AG20443 (cell line): ENCODE results near the gene MICB.
"Not testable (repeated sequence)": the region's sequence is repeated elsewhere in the genome, so short reads cannot be mapped to it uniquely, and the experiment has no call there.

ENCODE experiments used
- DNase-seq: peaks from one replicate; pipeline ENCODE4 v3.0.0; 2012; ENCODE audit warnings: low spot score, mixed read lengths

Gene MICB

GRCh38 chr6:31474871-31475286 lies 23.1 kb upstream of the MICB start:
- no peak for DNase-seq

GRCh38 chr6:31476515-31477139 lies 21.3 kb upstream of the MICB start:
- DNase-seq, result no peak

GRCh38 chr6:31477521-31477920 lies 20.4 kb upstream of the MICB start:
- DNase-seq, result no peak

- no peak for DNase-seq
Observed at GRCh38 chr6:31478186-31478950, 19.6 kb upstream of the MICB start.

DNA sequence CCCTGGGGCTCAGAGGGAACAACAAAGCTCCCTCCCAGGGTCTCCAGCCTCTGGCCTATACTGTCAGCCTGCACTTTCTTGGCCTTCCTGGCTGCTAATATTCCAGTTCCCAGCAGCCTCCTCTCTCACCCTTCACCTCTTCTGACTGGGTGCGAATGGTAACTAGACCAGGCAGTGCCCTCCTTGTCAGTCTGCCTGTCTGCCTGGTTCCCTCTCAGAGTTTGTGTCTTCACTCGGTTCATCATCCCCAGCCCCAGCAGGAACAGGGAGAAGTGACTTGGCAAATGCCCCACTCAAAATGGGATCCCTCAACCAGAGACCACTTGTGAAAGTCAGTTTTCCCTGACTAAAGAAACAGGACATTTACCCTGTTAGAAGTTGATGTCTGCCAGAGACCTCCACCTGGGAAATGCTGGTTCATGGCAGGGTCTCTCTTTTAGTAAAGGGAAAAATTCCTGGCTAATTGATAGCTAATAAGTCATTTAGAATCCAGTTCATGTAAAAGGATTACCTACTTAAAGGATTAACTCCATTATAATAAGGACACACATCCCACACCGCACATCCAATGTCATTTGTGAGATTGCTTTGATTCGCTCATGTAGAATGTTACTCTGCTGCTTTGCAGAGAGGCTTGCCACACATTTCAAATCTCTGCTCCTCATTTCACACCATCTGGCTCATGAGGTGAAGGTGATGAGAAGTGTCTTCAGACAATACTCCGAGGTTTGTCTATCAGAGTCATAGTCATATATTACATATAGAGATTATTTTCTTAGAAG lies 18.6 kb upstream of the MICB start:
- no peak for DNase-seq

DNA sequence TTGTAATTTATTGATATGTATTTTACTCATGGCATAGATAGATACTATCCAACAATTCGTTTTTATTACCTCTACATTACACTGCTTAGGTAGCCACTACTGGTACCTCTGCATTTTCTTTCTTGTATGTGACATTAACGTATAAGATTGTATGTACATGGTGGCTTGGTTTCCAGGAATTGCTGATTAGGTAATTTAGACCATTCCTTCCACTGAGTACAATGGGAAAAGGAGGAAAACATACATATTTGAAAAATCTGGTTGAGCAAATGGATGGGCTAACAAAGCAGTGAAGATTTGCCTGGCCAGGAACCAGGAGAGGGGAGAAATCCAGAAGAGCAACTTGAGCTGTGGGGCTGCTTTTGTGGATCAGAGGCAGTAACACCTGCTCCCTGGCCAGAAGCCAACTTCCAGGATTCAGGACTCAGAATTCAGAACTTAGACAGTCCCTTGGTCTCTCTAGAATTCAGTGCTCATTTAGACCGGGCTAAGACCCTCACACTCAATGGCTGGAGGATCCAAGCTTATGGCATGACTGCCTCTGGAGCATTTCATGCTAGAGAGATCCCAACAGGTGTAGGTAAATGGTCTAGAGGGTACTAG lies 17.9 kb upstream of the MICB start:
- no peak for DNase-seq

DNA sequence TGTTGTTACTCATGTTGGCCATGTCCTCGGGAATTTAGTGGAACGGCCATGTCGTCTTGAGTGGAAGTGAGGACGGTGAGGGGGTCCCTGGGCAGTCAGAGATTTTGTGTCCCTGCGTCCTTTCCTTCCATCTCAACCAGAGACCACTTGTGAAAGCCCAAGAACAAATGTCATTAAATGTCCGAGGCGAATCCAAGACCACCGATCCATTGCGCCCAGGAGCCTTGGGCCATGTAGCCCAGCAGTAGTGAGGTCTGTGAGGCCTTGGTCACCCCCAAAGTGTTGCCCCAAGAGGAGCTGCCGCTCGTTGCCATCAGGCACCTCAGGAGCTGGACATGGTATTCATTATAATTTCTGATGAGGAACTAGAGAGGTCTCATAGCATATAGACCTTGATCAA lies 17.4 kb upstream of the MICB start:
- no peak for DNase-seq

GRCh38 chr6:31483392-31483791 lies 14.6 kb upstream of the MICB start:
- DNase-seq, result no peak

GRCh38 chr6:31485055-31485454 lies 12.9 kb upstream of the MICB start:
- no peak for DNase-seq

DNA sequence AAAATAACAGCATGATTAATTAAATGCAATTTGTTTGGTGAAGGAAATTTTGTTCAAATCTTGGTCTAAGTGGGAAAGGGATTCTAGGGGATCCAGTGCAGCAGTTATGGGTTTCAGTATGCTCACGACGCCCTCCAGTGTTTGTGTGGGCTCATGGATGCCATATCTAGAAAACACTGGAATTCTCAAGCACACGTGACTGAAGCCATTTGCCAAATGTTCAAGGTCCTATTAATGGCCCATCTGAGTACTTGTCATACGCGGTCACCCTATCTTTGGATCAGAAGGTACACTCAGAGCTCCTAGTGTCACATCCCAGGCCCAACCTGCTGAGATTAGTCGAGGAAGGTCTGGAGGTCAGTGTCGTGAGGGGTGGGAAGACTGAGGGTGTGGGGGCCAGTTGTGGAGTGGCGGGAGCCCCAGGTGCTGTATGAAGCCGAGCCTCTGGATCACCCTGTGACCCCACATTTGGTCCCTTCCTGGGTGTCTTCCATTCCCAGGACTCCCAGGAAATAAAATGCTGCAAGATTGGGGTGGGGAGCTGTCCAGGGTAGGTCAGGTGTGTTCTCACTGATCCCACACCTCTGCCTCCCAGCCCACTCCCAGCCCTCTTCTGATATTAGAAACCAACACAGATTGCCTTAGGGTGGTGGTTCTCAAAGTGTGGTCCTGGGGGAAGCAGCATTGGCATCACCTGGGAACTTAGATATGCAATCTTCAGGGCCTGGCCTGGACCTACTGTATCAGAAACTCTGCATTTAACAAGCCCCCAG lies 11.7 kb upstream of the MICB start:
- not testable (repeated sequence) for DNase-seq

- DNase-seq, result not testable (repeated sequence)
Observed at GRCh38 chr6:31487674-31488073, 10.3 kb upstream of the MICB start.

GRCh38 chr6:31489086-31489485 lies 8.9 kb upstream of the MICB start:
- no peak for DNase-seq

DNA sequence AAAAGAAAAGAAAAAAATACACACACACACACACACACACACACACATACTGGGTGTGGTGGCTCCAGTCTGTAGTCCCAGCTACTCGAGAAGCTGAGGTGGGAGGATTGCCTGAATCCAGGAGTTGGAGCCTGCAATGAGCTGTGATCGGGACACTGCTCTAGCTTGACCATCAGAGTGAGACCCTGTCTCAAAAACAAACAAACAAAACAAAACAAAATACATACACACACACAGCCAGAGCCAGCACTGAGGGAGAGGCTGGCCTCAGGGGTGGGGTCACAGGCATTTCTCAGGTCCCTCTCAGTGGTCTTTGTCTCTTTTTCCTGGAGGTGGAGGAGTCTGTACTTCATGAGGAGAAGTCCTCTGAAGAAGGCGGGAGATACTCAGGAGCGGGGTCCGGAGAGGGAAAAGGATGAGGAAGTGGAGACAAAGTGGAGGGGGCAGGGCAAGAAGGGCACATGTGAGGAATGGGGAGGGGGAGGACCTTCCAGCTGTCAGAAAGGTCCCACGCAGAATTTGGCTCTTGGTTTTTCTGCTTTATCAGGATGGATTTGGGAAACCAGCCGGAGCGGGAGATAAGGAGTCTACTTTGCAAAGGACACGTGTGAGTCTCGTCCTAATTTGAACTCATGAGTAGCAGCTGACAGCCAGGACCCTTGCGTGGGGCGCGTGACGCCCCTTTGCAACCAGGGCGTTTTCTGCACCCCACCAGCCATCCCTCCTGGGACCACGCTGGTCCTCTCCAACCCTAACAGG lies 7.7 kb upstream of the MICB start:
- no peak for DNase-seq

DNA sequence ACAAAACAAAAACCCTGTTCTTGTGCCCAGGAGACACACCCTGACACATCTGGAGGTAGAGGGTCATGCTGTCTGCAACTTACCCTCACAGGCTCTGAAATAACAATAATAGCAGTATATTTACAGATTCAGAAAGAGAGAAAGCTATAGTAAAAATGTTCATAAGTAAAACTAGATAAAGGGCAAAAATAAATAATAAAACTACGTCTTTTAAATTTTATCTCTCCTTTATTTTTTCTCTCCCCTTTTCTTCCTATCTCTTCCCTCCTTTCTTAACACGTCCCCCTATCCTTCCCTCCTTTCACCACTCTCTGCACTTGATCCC lies 4.4 kb upstream of the MICB start:
- DNase-seq, result not testable (repeated sequence)

DNA sequence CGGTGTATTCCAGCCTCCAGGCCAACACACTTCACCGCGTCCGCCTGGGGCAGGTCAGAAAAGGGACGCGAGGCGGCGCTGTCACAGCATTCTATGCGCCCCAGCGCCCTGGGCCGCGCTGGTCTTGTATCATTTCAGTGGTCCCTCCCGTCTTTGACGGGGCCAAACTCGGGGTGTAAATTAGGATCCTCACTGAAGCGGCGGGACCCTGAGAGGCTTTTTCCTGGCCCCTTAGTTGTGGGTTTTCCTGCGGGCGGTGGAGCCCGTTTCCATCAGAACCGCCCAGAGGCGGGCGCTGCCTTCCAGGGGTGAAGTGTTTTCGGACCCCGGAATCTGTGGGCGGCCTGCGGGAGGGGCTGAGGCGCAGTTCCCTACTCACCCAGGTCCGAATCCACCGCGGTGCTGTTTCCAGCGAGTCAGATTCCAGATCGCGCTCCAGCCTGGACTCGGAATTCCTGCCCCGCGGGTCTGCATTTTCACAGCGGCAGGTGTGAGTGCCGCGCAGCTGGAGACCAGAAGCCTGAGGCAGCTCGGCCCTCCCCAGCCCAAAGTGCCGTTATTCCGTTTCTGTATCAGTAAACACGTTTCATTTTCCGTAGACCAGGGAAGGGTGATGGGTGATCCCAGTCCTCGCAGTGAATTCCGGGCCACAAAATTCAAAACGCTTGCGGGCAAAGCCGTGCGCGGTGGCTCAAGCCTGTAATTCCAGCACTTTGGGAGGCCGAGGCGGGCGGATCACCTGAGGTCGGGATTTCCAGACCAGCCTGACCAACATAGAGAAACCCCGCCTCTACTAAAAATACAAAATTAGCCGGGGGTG lies 3.9 kb upstream of the MICB start:
- DNase-seq, result peak; percentile 76

- DNase-seq, result no peak
Observed at GRCh38 chr6:31495580-31495979, 2.4 kb upstream of the MICB start.

DNA sequence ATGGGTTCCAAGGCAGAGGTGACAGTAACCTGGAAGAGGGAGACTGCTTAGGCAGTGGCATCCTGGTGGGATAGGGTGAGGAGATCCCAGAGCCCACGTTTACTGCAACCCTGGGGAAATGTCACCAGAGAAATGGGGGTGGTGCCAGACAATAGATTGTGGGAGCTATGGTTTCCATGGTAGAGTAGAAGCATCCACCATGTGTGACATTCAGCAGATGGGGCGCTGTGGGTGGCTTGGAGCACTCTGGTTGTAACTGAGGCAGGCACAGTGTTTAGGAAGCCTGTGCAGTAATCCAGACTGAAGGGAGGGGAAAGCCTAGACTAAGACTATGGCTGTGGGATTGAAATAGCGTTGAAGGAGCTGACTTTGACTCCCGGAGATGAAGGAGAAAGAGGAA lies 1.1 kb upstream of the MICB start:
- DNase-seq, result not testable (repeated sequence)

DNA sequence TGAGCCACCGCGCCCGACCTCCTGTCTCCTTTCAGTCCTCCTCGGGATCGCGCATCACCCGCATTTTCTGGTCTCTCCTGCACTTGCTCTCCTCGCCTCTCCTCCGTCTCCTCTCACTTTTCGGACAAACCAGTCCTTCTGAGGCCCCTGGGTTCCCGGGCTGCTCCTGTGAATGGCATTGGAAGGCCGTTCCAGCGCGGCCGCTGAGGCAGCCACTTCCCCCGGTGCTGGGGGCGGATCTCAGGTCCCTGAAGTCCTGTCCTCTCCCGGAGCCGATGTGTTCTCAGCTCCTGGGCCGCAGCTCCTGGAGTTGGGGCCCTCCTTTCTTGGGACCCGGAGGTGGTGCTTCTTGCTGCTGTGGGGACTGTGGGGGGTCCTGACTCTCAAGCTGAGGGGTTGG lies 803 bp downstream of the MICB start:
- peak; percentile 18 for DNase-seq

DNA sequence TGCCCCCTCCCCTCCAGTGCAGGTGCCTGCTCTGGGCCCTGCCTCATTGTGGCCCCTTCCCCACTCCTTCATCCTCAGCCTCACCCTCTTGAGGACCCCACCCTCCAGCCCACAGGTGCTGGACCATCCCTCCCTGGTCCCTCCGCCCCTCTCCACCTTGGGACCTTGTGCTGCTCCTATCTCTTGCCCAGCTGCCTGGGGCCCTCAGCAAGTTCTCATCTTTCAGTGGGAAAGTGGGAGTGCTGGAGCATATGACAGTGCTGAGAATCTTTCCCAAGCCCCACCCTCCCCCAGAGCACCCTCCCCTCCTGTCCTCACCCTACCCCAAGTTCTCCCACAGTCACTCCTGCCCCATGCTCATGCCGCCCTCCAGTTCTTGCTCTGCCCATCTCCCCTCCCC lies 1.7 kb downstream of the MICB start:
- DNase-seq, result not testable (repeated sequence)

DNA sequence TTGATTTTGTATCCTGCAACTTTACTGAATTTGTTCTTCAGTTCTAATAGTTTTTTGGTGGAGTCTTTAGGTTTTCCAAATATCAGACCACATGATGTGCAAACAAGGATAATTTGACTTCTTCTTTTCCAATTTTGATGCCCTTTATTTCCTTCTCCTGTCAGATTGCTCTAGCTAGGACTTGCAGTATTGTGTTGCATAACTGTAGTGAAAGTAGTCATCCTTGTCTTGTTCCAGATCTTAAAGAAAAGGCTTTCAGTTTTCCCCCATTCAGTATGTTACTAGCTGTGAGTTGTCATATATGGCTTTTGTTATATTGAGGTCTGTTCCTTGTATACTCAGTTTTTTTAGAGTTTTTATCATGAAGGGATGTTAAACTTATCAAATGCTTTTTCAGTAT lies 4.6 kb downstream of the MICB start:
- DNase-seq, result no peak
